ENCODE data around the gene IL12B.
"Not testable (repeated sequence)": the region's sequence is repeated elsewhere in the genome, so short reads cannot be mapped to it uniquely, and the experiment has no call there.

IL12B gene

DNA sequence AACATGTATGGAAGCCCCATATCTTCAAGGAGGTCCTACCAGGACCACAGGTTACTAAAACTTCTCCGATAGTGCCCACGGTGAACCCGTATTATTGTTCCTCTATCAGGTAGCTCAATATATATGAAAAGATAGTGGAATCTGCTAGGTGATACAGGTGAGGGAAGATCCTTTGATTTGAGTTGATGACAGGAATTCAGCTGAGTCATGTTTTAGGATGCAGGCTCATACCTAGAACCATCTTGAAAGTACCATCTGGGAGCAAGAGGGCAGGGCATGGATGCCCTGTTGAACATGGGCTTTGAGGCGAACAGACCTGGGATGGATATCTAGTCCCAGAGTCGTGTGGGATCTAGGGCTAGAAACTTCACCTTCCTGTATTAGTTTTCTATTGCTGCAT lies 35.4 kb downstream of the IL12B start:
- no peak for DNase-seq (ENCODE audit: low read depth)
- H3K4me3 ChIP-seq (ENCODE audit: low read depth, low read length): no peak overlapping the region
- in situ Hi-C loops (cut with HindIII; ENCODE audit: low sequenced_read_pairs): loop anchor here (25.0 kb wide), 1 partner anchor 692 kb away; no protein-coding TSS in a partner anchor
- TF ChIP-seq, protein P1, sequence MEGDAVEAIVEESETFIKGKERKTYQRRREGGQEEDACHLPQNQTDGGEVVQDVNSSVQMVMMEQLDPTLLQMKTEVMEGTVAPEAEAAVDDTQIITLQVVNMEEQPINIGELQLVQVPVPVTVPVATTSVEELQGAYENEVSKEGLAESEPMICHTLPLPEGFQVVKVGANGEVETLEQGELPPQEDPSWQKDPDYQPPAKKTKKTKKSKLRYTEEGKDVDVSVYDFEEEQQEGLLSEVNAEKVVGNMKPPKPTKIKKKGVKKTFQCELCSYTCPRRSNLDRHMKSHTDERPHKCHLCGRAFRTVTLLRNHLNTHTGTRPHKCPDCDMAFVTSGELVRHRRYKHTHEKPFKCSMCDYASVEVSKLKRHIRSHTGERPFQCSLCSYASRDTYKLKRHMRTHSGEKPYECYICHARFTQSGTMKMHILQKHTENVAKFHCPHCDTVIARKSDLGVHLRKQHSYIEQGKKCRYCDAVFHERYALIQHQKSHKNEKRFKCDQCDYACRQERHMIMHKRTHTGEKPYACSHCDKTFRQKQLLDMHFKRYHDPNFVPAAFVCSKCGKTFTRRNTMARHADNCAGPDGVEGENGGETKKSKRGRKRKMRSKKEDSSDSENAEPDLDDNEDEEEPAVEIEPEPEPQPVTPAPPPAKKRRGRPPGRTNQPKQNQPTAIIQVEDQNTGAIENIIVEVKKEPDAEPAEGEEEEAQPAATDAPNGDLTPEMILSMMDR (IDR thresholded peaks at IDR 0.05; ENCODE audit: low read depth, low read length, missing control alignments): no peak

DNA sequence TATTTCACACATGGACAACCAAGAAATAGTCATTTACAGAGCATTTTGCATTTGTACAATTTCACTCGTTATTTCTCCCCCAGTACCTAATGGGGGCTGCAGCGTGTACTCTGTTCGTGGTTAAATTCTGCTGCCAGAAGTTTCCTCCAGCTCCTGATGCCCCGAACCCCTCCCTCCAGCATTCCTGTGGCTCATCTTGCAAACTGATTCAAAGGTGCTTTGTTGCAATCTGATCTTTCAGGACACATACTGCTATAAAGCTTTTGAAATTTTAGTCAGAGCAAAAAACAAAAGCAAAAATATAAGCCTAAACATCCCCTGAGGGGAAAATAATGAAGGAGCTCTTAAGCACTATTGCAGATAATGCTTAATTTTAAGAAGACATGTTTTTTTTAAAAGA lies 39.5 kb downstream of the IL12B start:
- DNase-seq (ENCODE audit: low read depth): peak; percentile 20
- H3K4me3 ChIP-seq (ENCODE audit: low read depth, low read length): no peak overlapping the region
- TF ChIP-seq, protein P1 (IDR thresholded peaks at IDR 0.05; ENCODE audit: low read depth, low read length, missing control alignments): no peak
- in situ Hi-C loops (cut with HindIII; ENCODE audit: low sequenced_read_pairs): loop anchor here (25.0 kb wide), 1 partner anchor 697 kb away; no protein-coding TSS in a partner anchor

DNA sequence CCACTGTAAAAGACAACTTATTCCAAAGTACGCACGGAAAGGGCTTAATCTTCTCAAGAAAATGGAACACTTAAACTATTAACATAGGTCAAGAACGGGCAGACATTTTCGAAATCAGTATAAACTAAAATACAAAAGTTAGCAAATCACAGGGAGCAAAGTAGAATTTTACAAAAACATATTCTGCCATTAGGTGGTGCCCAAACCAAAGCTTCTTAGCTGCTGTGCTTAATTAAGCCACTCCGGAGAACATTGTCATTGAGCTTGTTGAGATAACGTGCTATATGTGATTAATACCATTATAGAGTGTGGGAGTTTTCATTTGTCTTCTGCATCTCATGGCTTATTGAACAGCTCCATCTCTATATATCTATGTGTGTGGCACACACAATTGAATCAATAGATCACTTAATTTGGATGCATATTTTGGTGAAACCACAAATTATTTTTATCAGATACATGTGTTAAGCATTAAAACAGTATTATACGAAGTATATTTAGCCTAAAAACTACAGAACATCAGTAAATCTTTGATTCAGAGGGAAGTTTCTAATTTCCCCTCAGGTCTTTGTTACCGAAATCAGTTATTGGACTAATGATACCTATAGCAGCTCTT lies 43.8 kb downstream of the IL12B start:
- in situ Hi-C loops (cut with HindIII; ENCODE audit: low sequenced_read_pairs): loop anchor here (25.0 kb wide), 1 partner anchor 701 kb away; no protein-coding TSS in a partner anchor
- TF ChIP-seq, protein P1 (IDR thresholded peaks at IDR 0.05; ENCODE audit: low read depth, low read length, missing control alignments): peak; percentile 49
- no peak overlapping the region for H3K4me3 ChIP-seq (ENCODE audit: low read depth, low read length)
- DNase-seq (ENCODE audit: low read depth): peak; percentile 37

DNA sequence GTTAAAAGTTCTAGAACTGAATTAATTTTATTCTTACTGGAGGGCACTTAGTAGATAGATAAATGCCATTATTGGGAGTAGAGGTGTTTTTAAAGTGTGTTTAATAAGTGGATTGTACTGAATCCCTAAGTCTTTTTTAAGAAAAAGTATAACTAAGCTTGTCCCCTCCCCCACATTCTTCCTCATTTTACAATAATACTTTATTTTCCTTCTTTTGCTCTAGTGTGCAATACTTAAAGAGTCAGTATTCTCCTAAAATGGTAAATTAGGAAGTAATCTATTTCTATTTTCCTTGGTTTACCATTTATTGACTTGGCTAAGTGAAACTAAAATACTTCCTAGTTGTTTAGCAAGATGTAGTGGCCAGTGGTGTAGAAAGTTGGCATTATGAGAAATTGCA lies 55.6 kb downstream of the IL12B start:
- DNase-seq (ENCODE audit: low read depth): no peak
- TF ChIP-seq, protein P1 (IDR thresholded peaks at IDR 0.05; ENCODE audit: low read depth, low read length, missing control alignments): no peak
- in situ Hi-C loops (cut with HindIII; ENCODE audit: low sequenced_read_pairs): loop anchor here (25.0 kb wide), 1 partner anchor 713 kb away; no protein-coding TSS in a partner anchor
- H3K4me3 ChIP-seq (ENCODE audit: low read depth, low read length): no peak overlapping the region

DNA sequence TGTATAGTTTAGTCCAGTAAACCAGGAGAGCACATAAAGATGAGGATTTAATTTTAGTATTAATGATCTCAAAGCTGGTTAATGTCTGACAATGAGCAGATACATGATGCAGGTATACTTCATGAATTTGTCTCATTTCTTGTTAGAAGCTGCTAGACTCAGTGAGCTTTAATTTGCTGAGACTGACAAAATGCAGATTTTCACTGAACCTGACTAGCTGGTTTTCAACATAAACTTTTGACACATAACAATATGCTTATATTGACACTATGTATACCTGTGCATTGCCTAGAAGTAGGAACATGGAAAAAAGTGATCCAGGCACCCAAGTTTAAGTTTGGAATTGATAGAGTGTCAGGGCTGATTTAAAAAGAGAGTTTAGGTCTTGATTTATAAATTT lies 56.4 kb downstream of the IL12B start:
- no peak for DNase-seq (ENCODE audit: low read depth)
- in situ Hi-C loops (cut with HindIII; ENCODE audit: low sequenced_read_pairs): no loop called here
- no peak overlapping the region for H3K4me3 ChIP-seq (ENCODE audit: low read depth, low read length)
- TF ChIP-seq, protein P1 (IDR thresholded peaks at IDR 0.05; ENCODE audit: low read depth, low read length, missing control alignments): no peak

DNA sequence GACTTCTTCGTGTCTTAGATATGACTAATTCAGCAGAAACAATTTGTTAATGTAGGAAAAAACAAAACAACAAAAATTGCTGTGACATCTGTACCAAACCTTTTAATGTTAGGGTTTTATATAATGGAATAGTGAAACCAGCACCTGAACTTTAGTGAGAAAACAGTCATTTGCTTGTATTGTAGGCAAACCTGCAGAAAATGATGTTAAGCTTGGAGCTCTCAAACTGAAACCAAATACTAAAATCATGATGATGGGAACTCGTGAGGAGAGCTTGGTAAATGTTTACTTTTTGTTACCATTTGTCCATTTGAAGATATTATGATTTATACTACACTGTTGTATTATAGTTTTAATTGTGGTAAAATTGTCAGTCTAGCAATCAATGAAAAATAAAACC lies 60.6 kb downstream of the IL12B start:
- no peak for DNase-seq (ENCODE audit: low read depth)
- TF ChIP-seq, protein P1 (IDR thresholded peaks at IDR 0.05; ENCODE audit: low read depth, low read length, missing control alignments): no peak
- no peak overlapping the region for H3K4me3 ChIP-seq (ENCODE audit: low read depth, low read length)
- in situ Hi-C loops (cut with HindIII; ENCODE audit: low sequenced_read_pairs): no loop called here

DNA sequence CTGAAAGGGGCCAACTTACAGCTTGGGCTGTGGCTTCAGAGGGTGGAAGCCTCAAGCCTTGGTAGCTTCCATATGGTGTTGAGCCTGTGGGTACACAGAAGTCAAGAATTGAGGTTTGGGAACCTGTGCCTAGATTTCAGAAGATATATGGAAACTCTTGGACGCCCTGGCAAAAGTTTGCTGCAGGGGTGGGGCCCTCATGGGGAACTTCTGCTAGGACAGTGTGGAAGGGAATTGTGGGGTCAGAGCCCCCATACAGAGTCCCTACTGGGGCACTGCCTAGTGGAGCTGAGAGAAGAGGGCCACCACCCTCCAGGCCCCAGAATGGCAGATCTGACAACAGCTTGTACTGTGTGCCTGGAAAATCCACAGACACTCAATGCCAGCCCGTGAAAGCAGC lies 63.5 kb downstream of the IL12B start:
- in situ Hi-C loops (cut with HindIII; ENCODE audit: low sequenced_read_pairs); DNase-seq (ENCODE audit: low read depth); H3K4me3 ChIP-seq (ENCODE audit: low read depth, low read length): not testable (repeated sequence)

Measured in astrocyte of the cerebellum (primary cell).